Left lung (tissue), 10 donors: ENCODE results near the gene HAAO. TPM values are rescaled to one million over a fixed set of nuclear protein-coding genes. Genes with fewer than 3 reads are reported as not detected.
"Not testable (repeated sequence)": the region's sequence is repeated elsewhere in the genome, so short reads cannot be mapped to it uniquely, and the experiment has no call there.

ENCODE experiments used
- ATAC-seq: fragments of 200-7000 bp; cut with Tn5 transposase; one replicate; pipeline ENCODE4 v1.9.1; 2020; ENCODE audit warnings: moderate library complexity
- DNase-seq, 4 donors: peaks; one replicate each; pipeline ENCODE4 v3.0.0-alpha.2; 2013 to 2020
- H3K27ac ChIP-seq, 2 donors: fragments of 200-600 bp; sonication (generic) in 1 of 2; one replicate each; pipeline versions ENCODE4 v1.5.0 to v1.8.0; 2020 to 2021
- H3K27me3 ChIP-seq, 2 donors: fragments of 200-600 bp; sonication (generic) in 1 of 2; one replicate each; pipeline versions ENCODE4 v1.5.0 to v1.8.0; 2020 to 2021
- H3K36me3 ChIP-seq, 2 donors: fragments of 200-600 bp; sonication (generic) in 1 of 2; one replicate each; pipeline versions ENCODE4 v1.5.0 to v1.8.0; 2020 to 2021
- H3K4me1 ChIP-seq, 2 donors: fragments of 200-600 bp; one replicate each; pipeline ENCODE4 v1.8.0; 2021
- H3K4me3 ChIP-seq, 2 donors: fragments of 200-600 bp; sonication (generic) in 1 of 2; one replicate each; pipeline versions ENCODE4 v1.5.0 to v1.8.0; 2020 to 2021; ENCODE audit warnings: mild to moderate bottlenecking in 1 of 2
- H3K9me3 ChIP-seq, 2 donors: fragments of 200-600 bp; sonication (generic) in 1 of 2; one replicate each; pipeline versions ENCODE4 v1.5.0 to v1.8.0; 2020 to 2021
- intact Hi-C, 2 donors: fragments of 100-400 bp; cut with DNase I; formaldehyde crosslinking; loops; one replicate each; pipeline versions ENCODE4 v1.11.2 to v1.14.2; 2022
- polyA plus RNA-seq, 6 donors: library from polyadenylated mRNA; unstranded; fragments of 120-200 nt; gene quantifications; one replicate each; pipeline ENCODE4 v1.2.1, GENCODE V29; 2013; ENCODE audit not compliant: insufficient read length in 6 of 6
- total RNA-seq, 2 donors: library from RNA; stranded (reverse); fragmentation: NEBNext Ultra II Directional; extraction: Animal tissue kit (Norgen Biotek cat#: 25700); gene quantifications; one replicate each; pipeline ENCODE4 v1.2.1, GENCODE V29; 2021
- TF ChIP-seq, protein P1 (sequence below), 2 donors: fragments of 200-600 bp; sonication (generic) in 1 of 2; IDR thresholded peaks; one replicate each; pipeline versions ENCODE4 v1.5.0 to v1.8.0; 2021; ENCODE audit warnings: antibody characterized with exemption in 2 of 2
- donor health status: DM: no; HTN: yes; CAD: no.
- donor health status: DM: no; HTN: no; CAD: no.

Gene HAAO
- total and polyA plus RNA-seq, 8 donors, result 6.2 to 32.8 (median 28.3) TPM

DNA sequence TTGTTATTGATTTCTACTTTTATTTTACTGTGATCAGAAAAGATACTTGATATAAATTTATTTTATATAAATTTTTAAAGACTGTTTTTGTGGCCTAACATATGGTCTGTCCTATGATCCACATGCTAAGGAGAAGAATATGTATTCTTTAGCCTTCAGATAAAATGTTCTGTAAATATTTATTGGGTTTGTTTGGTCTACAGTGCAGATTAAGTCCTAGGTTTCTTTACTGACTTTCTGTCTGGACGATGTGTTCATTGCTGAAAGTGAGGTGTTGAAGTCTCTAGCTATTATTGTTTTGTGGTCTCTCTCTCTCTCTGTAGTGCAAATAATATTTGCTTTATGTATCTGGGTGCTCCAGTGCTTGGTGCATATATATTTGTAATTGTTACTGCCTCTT is 58.5 kb downstream of the HAAO start:
- ATAC-seq, result no peak
- no peak overlapping the region for H3K4me3 ChIP-seq

DNA sequence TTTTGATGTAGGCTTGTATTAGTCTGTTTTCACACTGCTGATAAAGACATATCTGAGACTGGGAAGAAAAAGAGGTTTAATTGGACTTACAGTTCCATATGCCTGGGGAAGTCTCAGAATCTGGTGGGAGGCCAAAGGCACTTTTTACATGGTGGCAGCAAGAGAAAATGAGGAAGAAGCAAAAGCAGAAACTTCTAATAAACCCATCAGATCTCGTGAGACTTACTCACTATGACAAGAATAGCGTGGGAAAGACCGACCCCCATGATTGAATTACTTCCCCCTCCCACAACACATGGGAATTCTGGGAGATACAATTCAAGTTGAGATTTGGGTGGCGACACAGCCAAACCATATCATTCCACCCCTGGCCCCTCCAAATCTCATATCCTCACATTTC is 61.1 kb downstream of the HAAO start:
- H3K36me3 ChIP-seq, intact Hi-C loops, ATAC-seq, H3K27me3 ChIP-seq, H3K4me3 ChIP-seq, H3K27ac ChIP-seq, H3K4me1 ChIP-seq, DNase-seq: not testable (repeated sequence)
- peaks cover 0 to 18% of the 10 kb centered on the region in 2 donors for H3K9me3 ChIP-seq

More for the DNA sequence above, 58.5 kb downstream of the HAAO start:
- Histone ChIP-seq H3K36me3 (peaks cover 0 to 9% of the 10 kb centered on the region in 2 donors), H3K9me3 (peaks cover 0 to 20% of the 10 kb centered on the region in 2 donors), H3K27me3 (no peaks in the 10 kb centered on the region), H3K27ac (no peak overlapping the region), H3K4me1 (no peaks in the 10 kb centered on the region)
- DNase-seq, result no peak
- TF ChIP-seq, protein P1, sequence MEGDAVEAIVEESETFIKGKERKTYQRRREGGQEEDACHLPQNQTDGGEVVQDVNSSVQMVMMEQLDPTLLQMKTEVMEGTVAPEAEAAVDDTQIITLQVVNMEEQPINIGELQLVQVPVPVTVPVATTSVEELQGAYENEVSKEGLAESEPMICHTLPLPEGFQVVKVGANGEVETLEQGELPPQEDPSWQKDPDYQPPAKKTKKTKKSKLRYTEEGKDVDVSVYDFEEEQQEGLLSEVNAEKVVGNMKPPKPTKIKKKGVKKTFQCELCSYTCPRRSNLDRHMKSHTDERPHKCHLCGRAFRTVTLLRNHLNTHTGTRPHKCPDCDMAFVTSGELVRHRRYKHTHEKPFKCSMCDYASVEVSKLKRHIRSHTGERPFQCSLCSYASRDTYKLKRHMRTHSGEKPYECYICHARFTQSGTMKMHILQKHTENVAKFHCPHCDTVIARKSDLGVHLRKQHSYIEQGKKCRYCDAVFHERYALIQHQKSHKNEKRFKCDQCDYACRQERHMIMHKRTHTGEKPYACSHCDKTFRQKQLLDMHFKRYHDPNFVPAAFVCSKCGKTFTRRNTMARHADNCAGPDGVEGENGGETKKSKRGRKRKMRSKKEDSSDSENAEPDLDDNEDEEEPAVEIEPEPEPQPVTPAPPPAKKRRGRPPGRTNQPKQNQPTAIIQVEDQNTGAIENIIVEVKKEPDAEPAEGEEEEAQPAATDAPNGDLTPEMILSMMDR (IDR thresholded peaks at IDR 0.05), result no peak
- intact Hi-C loops, result no loop called here

DNA sequence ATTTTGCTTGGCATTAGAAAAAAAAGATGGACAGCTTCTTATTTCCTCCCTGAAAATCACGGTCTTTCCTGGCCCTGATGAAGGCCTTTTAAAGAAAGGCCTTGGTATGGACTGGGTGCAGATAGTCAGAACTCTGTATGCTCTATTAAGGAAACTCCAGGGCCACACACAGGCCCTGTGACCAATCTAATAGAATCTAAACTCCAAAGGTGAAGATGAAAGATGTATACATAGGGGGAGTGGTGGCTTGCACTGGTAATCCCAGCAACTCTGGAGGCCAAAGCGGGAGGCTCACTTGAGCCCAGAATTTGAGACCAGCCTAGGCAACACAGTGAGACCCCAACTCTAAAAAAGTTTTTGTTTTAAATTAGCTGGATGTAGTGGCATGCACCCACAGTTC is 65.7 kb downstream of the HAAO start:
- ATAC-seq (no peak), DNase-seq (no peak)
- intact Hi-C loops, result no loop called here
- no peak overlapping the region for H3K4me3 ChIP-seq
- no peaks in the 10 kb centered on the region for H3K4me1 ChIP-seq
- TF ChIP-seq, protein P1 (IDR thresholded peaks at IDR 0.05), result no peak
- peaks cover 0 to 9% of the 10 kb centered on the region in 2 donors for H3K9me3 ChIP-seq
- no peak overlapping the region for H3K27ac ChIP-seq
- no peaks in the 10 kb centered on the region for H3K27me3 ChIP-seq
- no peaks in the 10 kb centered on the region for H3K36me3 ChIP-seq

DNA sequence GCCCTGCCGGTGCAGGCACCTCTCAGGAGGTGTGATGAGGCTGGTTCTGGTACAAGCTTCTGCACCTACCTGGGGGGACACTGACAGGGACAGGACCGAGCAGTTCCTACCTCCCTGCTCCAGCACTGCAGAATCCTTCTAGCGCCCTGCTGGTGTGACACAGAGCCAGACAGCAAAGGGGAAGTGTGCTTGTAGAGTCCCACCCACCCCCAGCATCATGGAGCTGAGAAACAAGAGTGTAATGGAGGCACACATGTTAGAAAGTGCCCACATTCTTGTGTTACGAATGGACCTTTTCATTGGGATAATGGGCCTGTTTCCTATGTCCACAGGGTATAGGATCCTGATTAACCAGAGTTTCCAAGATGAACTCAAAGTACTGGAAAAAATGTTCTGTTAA is 66.7 kb downstream of the HAAO start:
- ATAC-seq (peak; percentile 30), DNase-seq (peak in 1 of 4 donors; percentile 36)
- intact Hi-C loops, result no loop called here
- H3K36me3 ChIP-seq, result no peaks in the 10 kb centered on the region
- no peak overlapping the region for H3K4me3 ChIP-seq
- H3K9me3 ChIP-seq, result peaks cover 0 to 9% of the 10 kb centered on the region in 2 donors
- no peak overlapping the region for H3K27ac ChIP-seq
- no peaks in the 10 kb centered on the region for H3K27me3 ChIP-seq
- TF ChIP-seq, protein P1 (IDR thresholded peaks at IDR 0.05), result no peak
- no peaks in the 10 kb centered on the region for H3K4me1 ChIP-seq

DNA sequence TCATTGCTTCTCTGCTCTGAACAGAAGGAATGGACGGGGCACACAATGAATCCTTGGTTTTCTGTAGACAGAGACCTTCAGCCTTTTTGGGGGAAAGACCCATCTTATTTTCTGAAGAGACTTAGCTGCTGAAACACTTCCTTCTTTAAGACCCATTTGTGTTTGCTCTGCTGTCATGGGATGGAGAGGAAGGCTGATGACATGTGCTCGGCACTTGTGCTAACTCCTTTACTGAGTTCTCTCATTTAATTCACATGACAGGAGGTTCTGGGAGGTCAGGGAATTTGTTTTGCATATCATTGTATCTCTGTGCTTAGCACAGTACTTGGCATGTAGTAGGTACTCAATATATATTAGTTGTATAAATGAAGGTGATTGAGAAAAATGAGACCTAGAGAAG is 67.5 kb downstream of the HAAO start:
- H3K4me1 ChIP-seq, result no peaks in the 10 kb centered on the region
- H3K4me3 ChIP-seq, result no peak overlapping the region
- H3K36me3 ChIP-seq, result no peaks in the 10 kb centered on the region
- intact Hi-C loops, result no loop called here
- H3K27ac ChIP-seq, result no peak overlapping the region
- no peaks in the 10 kb centered on the region for H3K27me3 ChIP-seq
- TF ChIP-seq, protein P1 (IDR thresholded peaks at IDR 0.05), result no peak
- peaks cover 0 to 7% of the 10 kb centered on the region in 2 donors for H3K9me3 ChIP-seq
- peak; percentile 14 for ATAC-seq
- DNase-seq, result no peak

DNA sequence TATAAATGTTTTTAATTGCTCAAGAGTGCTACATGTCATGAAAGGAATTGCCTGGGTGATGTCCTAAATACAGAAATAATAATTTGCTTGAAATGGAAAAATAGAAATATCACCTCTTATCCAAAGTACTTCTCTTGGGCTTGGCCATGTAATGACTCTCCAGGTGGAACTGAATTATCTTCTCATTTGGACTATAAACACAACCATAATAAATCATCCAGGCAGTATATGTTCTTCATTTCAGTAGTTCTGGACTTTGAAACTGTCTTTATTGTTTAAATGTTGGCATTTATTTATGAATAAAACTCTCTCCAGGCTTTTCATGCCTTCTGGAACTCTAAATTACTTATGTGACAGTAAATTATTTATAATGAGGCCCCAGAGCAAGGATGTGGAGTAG is 68.9 kb downstream of the HAAO start:
- ATAC-seq (no peak), DNase-seq (no peak)
- Histone ChIP-seq H3K4me3 (no peak overlapping the region), H3K27me3 (no peaks in the 10 kb centered on the region), H3K9me3 (no peaks in the 10 kb centered on the region), H3K36me3 (no peaks in the 10 kb centered on the region), H3K4me1 (no peaks in the 10 kb centered on the region), H3K27ac (peak overlapping the region in 1 of 2 donors; percentile 57)
- intact Hi-C loops, result no loop called here
- TF ChIP-seq, protein P1 (IDR thresholded peaks at IDR 0.05), result no peak
